COLO668 (cell line): ENCODE measurements around the gene METTL21A.
"Not testable (repeated sequence)": the region's sequence is repeated elsewhere in the genome, so short reads cannot be mapped to it uniquely, and the experiment has no call there.

ENCODE experiments used
- DNase-seq: peaks from one replicate; lab custom pipeline; 2025; ENCODE audit not compliant: unreplicated experiment; lab: John Stamatoyannopoulos, UW

The METTL21A gene

DNA sequence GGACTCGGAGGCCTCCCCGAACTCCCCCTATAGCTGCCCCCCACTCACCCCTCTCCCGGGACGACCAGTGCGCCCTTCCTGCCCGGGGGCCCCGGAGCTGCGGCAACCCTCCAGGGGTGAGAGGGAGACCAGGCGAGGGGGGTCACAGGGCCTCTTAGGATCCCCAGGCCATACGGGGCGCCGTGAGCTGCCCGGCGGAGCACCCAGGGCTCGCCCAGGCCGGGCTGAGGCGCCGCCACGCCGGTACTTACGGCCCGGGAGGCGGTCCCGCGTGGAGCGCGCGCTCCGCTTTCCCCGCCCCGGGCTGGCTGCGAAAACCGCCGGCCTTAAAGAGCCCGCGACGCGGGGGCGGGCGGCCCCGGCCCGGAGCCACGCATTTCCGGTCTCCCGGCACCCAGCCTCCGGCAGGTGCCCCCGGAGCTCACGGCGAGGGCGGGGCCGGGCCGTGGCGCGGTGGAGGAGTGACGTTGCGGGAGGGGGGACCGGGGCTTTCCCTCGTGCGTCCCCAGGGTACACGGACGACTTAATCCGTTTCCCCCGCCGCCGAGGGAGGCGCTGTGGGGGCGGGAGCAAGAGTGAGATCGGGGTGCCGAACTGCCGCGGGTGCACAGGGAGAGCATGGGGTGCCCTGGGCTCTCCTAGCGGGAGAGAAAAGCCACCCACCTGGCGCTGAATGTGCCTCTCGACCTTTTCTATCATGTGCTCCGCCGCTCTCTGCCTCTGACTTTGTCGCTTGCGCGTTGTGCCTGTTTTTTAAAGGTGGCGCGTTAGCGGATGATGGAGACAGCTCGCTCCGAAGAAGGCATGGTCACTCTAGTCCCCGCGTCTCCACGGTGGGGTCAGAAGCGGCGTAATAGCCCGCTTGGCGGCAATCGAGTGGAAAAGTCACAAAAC is at the start of gene METTL21A:
Gene METTL21A (minus strand): TSS at position 381 of the 894 bp plus-strand sequence. CDS start 1,019 bp downstream, outside the sequence.
- DNase-seq = peak; percentile 97

DNA sequence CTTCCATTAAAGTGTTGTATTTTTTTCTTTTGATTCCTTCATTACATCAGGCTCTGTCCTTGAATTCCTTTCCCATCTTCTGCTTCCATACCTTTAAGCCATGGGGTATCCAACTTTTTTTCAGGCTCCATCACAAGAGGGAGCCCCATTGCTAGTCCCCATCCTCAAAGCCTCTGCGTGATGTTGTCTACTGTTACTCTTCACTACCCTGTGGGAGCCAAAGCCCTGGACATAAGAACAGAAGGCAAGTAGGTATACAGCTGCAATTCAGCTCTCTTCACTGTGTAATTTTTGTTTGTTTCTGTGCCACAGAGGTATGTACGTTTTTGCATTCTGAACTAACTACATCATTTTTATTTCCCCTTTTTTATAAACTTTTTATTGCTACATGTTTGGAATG is 49.6 kb upstream of the METTL21A start:
- DNase-seq = no peak

DNA sequence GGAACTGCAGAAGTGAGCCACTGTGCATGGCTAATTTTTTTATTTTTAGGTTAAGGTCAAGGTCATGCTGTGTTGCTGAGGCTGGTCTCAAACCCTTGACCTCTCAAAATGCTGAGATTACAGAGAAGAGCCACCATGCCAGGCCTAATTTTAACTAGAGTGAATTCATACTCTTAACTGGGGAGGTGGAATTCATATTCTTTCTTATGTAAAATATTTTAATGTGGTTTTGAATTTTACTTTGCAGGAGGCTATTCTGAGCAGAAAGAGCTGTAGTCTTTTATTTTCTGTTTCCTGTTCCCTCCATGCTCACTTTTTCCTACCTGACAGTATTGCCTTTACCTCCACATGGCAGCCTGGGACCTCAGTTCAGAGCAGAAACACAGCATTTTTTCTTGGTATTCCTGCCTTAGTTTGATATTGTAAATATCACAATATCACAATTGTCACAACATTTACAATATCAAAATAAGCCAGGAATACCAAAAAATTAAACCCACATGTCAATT is 49.1 kb upstream of the METTL21A start:
- no peak for DNase-seq

DNA sequence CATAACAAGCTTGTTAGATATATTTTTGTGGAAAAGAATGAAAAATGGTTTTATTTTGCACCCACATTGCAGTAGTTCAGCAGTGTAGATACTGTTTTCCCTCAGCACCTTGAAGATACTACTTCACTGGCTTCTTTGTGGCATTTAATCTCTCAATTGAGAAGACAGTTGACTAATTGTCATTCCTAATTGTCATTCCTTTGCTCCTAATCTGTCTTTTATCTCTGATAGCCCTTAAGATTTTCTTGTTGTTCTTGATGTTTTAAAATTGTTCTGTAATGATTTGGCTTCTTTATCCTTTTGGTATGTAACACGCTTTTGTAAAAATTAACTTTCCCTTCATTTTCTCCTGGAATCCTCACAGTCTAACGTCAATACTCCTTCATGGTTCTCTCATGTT is 48.2 kb upstream of the METTL21A start:
- DNase-seq = no peak

DNA sequence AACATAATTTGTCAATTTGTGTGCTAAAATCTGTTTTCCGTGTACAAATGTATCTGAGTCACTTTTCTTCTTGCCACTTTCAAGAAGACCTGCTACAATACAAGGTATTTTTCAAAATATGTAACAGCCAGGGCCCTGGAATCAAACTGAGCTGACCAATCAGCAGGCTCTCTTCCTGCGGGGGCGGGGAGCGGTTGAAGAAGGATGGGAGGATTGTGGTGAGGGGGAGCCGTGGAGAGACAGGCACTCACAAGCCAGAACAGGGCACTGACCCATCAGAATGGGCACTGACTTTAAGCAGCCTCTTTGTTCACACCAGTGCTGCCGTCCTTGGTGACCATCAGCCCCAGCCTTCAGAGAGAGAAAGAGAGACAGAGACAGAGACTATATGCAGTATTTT is 45.7 kb upstream of the METTL21A start:
- DNase-seq = no peak

DNA sequence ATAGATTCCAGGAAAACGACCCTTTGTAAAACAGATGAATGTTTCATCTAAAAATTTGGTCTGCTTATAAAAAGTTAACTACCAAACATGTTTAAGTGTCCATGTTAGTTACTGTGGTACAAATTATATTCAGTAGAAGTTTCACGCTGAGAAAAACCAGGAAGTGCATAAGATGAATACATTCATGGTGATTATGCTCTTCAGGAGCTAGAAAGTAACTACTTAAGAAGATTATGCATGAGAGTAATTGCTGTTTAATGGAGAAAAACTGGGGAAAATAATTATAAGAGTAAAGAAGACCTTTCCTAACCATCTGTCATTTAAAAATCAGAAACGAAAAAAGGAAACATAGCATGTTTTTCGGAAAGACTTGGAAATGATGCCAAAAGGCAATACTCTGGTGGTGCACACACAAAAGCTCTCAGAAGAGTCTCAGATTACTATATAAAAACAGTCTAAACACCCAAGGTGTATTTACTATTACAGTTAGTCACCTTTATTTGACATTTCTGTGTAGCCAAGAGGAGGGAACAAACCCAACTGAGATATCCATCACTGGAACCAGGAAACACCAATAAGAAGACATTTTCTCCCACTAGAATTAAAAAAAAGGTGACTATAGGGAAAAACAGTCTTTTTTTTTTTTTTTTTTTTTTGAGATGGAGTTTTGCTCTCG is 38.8 kb upstream of the METTL21A start:
- no peak for DNase-seq

DNA sequence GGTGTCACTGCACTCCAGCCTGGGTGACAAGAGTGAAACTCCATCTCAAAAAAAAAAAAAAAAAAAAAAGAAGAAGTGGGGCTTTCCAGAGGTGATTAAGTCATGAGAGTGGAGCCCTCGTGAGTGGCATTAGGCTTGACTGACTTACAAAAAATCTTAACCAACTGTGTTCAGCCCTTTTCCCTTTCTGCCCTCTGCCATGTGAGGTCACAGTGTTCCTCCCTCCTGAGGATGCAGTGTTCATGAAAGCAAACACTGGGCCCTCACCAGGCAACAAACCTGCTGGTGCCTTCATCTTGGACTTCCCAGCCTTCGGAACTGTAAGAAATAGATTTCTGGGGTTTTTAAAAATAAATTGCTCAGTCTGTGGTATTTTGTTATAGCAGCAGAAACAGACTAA is 37.0 kb upstream of the METTL21A start:
- DNase-seq = no peak

DNA sequence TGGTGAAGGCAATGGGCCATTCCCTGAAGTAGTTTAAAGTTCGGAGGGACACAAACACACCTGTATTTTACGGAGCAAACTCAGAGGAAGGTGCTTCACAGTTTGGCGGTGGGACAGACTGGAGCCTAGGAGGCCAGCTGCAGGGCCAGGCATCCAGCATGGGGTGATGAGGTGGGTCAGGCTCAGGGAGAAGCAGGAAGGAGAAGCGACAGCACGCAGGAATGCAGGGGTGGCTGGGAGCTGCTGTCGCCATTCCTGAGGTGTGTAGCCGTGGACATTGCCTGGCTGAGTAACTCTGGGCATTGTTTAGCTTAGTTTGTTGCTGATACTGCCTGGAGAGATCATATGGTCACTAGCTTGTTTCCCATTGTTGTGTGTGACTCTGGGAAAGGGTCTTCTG is 35.8 kb upstream of the METTL21A start:
- DNase-seq = no peak

DNA sequence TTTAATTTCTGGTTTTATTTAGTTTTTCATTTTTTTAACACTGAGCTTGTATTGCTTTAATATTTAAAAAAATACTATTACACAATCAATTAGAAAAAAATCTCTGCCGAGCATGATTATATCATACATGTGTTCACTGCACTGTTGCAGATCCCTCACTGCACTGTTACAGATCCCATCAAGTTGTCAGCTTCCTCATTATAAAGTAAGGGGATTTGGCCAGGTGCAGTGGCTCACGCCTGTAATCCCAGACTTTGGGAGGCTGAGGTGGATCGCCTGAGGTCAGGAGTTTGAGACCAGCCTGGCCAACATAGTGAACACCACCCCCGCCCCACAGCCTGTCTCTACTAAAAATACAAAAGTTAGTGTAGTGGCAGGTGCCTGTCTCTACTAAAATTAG is 33.0 kb upstream of the METTL21A start:
- DNase-seq = no peak

DNA sequence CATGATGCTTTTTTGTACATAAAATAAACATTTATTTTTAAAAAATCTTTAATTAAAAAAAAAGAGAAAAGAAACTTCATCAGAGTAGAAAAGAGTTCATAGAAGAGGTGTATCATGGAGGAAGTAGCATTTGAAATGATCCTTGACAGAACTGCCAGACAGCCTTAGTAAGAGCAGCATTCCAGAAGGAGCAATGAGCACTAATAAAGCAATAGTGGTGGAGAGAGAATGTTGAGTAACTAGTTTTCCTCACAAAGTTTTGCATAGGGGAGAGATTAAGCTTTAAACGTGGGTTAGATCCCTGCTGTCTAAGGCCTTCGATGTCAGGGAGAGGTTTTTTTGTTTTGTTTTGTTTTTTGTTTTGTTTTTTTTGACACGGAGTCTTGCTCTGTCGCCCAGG is 29.8 kb upstream of the METTL21A start:
- DNase-seq = no peak

DNA sequence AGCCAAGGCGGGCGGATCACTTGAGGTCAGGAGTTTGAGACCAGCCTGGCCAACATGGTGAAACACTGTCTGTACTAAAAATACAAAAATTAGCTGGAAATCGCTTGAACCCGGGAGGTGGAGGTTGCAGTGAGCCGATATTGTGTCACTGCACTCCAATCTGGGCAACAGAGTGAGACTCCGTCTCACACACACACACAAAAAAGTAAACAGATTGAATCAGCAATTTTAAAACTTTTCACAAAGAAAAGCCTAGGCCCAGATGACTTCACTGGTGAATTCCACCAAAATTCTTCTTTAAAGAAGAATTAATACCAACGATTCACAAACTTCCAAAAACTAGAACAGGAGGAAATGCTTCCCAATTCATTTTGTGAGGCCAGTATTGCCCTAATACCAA is 21.4 kb upstream of the METTL21A start:
- not testable (repeated sequence) for DNase-seq

DNA sequence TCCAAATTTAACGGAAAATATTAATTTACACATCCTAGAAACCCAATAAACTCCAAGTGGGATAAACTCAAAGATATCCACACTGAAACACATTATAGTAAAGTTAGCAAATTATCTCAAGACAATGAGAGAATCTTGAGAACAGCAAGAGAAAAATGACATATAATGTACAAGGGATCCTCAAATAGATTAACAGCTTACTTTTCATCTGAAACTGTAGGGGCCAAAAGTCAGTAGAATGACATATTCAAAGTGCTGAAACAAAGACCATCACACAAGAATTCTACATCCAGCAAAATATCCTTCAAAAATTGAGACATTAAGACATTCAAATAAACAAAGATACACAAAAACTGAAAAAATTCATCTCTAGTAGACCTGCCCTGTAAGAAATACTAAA is 18.7 kb upstream of the METTL21A start:
- DNase-seq = no peak

DNA sequence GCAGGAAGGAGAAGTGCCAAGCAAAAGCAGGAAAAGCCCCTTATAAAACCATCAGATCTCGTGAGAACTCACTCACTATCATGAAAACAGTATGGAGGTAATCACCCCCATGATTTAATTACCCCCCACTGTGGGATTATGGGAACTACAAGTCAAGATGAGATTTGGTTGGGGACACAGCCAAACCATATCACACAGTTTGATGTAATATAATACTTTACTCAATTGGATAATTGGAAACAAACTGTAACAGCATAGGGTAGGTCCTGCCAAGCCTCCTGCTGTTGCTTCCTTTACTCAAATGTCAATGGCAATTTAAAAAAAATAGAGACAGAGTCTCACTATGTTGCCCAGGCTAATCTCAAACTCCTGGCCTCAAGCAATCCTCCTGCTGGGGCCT is 15.5 kb upstream of the METTL21A start:
- no peak for DNase-seq

DNA sequence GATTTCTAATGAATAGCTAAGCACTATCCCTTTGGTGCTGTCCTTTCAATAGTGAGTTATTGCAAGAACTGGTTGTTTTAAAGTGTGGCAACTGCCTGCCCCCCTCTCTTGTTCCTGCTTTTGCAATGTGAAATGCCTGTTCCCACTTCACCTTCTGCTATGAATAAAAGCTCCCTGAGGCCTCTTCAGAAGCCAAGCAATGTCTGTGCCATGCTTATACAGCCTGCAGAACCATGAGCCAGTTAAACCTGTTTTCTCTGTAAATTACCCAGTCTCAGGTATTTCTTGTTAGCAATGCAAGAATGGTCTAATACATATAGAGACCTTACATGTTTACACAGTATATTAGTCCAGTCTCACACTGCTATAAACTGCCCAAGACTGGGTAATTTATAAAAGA is 15.0 kb upstream of the METTL21A start:
- DNase-seq = no peak

DNA sequence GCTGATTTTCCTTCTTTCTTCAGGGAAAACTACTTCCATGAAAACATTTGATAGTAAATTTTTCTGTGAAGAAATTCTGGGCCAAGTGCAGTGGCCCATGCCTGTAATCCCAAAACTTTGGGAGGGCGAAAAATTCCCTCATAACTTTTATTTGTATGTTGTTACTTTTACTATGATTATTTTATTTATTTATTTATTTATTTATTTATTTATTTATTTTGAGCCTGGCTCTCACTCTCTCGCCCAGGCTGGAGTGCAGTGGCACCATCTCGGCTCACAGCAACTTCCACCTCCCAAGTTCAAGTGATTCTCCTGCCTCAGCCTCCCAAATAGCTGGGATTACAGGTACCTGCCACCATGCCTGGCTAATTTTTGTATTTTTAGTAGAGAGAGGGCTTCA is 14.1 kb upstream of the METTL21A start:
- DNase-seq = not testable (repeated sequence)

DNA sequence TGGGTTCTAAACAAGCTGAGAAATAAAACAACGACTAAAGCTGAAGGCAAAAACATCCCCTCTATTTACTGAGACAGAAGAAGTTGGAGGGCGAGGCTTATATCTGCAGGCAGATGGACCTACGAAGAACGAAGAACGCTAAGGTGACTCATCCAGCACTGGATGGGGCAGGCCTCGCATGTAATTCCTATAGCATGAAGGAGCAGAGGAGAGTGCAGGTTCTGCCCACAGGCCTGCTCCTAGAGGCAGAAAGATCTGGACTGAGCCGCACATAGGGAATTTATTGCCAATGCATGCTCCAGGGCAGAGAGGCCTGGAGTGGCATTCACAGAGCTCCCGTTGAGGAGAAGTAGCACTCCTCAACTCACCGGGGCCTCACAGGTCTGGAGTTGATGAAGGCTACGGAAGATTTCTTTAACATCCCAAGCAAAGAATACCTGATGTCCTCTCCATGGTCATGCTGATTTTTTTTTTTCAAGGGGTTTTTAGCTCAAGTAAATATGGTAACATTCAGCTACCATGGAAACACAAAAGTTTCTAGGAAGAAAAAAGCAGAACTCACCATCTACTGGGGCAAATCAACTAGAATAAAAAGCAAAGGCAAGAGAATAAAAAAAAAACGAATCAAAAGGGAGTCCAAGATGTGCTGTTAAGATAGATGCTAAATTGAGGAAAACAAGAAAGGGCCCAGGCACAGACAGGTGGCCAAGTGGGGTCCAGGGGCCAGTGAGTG is 10.4 kb upstream of the METTL21A start:
- DNase-seq = no peak

DNA sequence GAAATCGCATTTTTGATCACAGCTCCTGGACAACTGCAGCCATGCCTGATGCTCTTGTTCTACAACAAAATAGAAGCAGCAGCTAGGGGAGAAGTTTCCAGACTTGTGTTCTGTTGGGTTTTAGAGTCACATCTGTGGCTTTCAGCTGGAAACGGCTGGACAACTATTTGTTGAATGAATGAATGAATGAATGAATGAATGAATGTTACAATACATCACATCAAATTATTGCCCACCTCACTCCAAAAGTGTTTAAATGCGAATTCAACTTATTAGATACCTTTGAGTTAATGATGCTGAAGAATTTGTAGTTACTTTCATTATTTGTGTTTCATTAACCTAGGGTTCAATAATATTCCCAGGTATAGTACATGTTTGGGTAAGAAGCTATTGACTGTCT is 8.5 kb upstream of the METTL21A start:
- no peak for DNase-seq

DNA sequence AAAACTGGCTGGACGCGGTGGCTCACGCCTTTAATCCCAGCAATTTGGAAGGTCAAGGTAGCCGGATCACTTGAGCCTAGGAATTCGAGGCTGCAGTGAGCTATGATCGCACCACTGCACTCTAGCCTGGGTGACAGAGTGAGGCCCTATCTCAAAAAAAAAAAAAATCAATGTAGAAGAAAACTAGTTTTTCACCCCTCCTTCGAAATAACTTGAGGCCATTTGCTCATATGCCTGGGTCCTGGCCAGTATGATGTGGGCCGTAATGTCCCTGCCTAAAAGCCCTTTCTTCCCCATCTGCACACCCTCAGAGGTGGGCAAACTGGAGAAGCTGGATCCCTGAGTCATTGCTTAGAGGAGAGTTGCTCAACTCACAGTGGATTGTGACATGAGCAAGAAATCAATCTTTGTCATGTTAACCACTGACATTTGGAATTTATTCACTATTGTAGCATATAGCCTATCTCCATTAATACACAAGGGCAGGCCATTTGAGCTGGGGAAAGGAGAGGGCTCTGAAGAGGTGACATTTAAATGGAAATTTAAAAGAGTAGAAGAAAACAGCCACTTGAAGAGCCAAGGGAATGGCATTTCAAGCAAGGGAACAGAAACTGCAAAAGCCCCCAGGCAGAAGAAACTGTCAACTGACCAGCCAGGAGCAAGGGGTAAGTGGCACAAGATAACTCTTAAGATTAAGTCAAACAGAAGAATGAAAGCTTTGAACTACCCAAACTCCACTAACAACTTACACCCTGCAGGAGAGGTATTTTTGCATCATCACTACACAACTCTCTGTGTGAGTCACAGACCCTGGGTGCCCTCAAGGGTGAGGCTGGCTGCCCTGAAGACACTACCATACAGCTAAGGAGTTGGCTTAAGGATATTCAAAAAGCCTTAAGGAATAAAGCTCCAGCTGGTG is 7.6 kb upstream of the METTL21A start:
- DNase-seq = no peak

DNA sequence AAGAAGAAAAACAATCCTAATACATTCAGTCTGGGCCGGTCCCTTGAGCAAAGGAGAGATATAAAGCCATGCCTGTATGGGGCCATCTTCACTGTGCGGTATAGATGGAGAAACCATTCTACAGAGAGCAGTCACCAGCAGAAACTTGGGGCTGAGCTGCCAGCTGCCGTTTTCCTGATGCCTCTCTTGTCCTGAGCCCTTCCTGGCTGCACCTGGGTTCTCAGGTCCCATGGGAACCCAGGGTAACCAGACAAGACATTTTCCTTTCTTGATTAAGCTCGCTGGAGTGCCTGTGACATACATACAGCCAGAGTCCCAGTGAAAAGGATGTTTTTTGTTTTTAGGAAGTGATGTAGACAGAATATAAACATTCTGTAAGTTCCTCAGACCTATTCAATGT is 5.3 kb upstream of the METTL21A start:
- no peak for DNase-seq

DNA sequence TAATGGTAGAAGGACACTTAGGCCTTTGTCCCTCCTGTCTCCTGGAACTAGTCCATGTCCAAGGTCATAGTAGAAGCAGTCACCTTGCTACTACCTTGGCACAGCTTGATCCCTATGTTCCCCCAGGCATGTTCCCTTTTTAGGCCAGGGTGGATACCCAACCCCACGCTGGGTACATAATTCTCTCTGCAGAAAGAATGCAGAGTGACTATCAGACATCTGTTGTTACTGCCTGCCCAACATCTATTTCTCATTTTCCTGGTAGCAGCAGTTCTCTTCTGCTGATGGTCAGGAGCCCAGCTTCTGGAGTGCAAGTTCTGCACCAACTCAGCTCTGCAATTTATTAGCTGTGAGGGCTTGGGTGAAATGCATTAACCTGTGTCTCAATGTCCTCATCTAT is 4.4 kb upstream of the METTL21A start:
- no peak for DNase-seq
